Ascending aorta (tissue), 2 donors: Measurements from ENCODE around the gene APOO. TPM values are rescaled to one million over a fixed set of nuclear protein-coding genes. Genes with fewer than 3 reads are reported as not detected.
A peak's percentile ranks its signal among the peaks of the same experiment; 100 is the strongest.
"Not testable (repeated sequence)": the region's sequence is repeated elsewhere in the genome, so short reads cannot be mapped to it uniquely, and the experiment has no call there.

Experiments used
- DNase-seq, 2 donors: peaks; one replicate each; pipeline ENCODE4 v3.0.0-alpha.2; 2019; ENCODE audit warnings: low spot score in 2 of 2
- H3K27ac ChIP-seq, 2 donors: fragments of 200-600 bp; sonication (generic); one replicate each; pipeline ENCODE4 v1.5.1; 2016 to 2017; ENCODE audit warnings: mild to moderate bottlenecking in 1 of 2
- H3K27me3 ChIP-seq: fragments of 200-600 bp; sonication (generic); one replicate; pipeline ENCODE4 v1.5.1; 2017
- H3K36me3 ChIP-seq, 2 donors: fragments of 200-600 bp; sonication (generic); one replicate each; pipeline ENCODE4 v1.5.1; 2016
- H3K4me1 ChIP-seq, 2 donors: fragments of 200-600 bp; sonication (generic); one replicate each; pipeline ENCODE4 v1.5.1; 2016 to 2017; ENCODE audit warnings: mild to moderate bottlenecking in 1 of 2
- H3K4me3 ChIP-seq, 2 donors: fragments of 200-600 bp; sonication (generic); one replicate each; pipeline ENCODE4 v1.5.1; 2016 to 2017; ENCODE audit warnings: mild to moderate bottlenecking in 1 of 2
- H3K9me3 ChIP-seq, 2 donors: fragments of 200-600 bp; sonication (generic); one replicate each; pipeline ENCODE4 v1.5.1; 2016
- CTCF ChIP-seq, 3 experiments: fragments of 200-600 bp in 2 of 3; fragments of 450-650 bp in 1 of 3; sonication (generic) in 2 of 3; IDR thresholded peaks; one replicate each; pipeline ENCODE4 v1.5.1; 2016 to 2019; ENCODE audit warnings: antibody characterized with exemption in 3 of 3, mild to moderate bottlenecking in 1 of 3, moderate library complexity in 1 of 3
- intact Hi-C: fragments of 100-400 bp; cut with DNase I; formaldehyde crosslinking; loops from one replicate; pipeline ENCODE4 v1.15.1; 2023
- total RNA-seq: library from RNA; depleted of rRNA; stranded (reverse); fragments of >200 nt; gene quantifications from one replicate; pipeline ENCODE4 v1.1.0, GENCODE V29; 2016

Gene APOO
- total RNA-seq, 1 donor from 2014 or later = not detected

GRCh38 chrX:23870041-23870440 lies 37.7 kb downstream of the APOO start:
- no peak for TF ChIP-seq CTCF (IDR thresholded peaks at IDR 0.05)
- DNase-seq = no peak
- intact Hi-C loops = no loop called here
- no peaks in the 10 kb centered on the region for H3K9me3 ChIP-seq
- no peaks in the 10 kb centered on the region for H3K36me3 ChIP-seq
- H3K27ac ChIP-seq = no peak overlapping the region
- no peak overlapping the region for H3K4me3 ChIP-seq
- no peaks in the 10 kb centered on the region for H3K4me1 ChIP-seq
- no peaks in the 10 kb centered on the region for H3K27me3 ChIP-seq

- intact Hi-C loops = no loop called here
- Histone ChIP-seq H3K4me3 (no peak overlapping the region), H3K27ac (no peak overlapping the region), H3K27me3 (no peaks in the 10 kb centered on the region), H3K9me3 (no peaks in the 10 kb centered on the region), H3K4me1 (no peaks in the 10 kb centered on the region), H3K36me3 (no peaks in the 10 kb centered on the region)
- DNase-seq = peak in 1 of 2 donors; percentile 56
- no peak for TF ChIP-seq CTCF (IDR thresholded peaks at IDR 0.05)
Observed at GRCh38 chrX:23864742-23865326, 42.9 kb downstream of the APOO start.

GRCh38 chrX:23861952-23862351 lies 45.8 kb downstream of the APOO start:
- H3K27ac ChIP-seq, H3K36me3 ChIP-seq, H3K4me3 ChIP-seq, H3K4me1 ChIP-seq, intact Hi-C loops, H3K9me3 ChIP-seq, H3K27me3 ChIP-seq: not testable (repeated sequence)
- peak in 1 of 2 donors; percentile 12 for DNase-seq

GRCh38 chrX:23861215-23861896 lies 46.4 kb downstream of the APOO start:
- no peak for TF ChIP-seq CTCF (IDR thresholded peaks at IDR 0.05)
- H3K36me3 ChIP-seq = no peaks in the 10 kb centered on the region
- H3K9me3 ChIP-seq = no peaks in the 10 kb centered on the region
- no peaks in the 10 kb centered on the region for H3K4me1 ChIP-seq
- no peak for DNase-seq
- H3K4me3 ChIP-seq = no peak overlapping the region
- H3K27ac ChIP-seq = no peak overlapping the region
- intact Hi-C loops = no loop called here
- no peaks in the 10 kb centered on the region for H3K27me3 ChIP-seq

GRCh38 chrX:23859238-23859637 lies 48.5 kb downstream of the APOO start:
- H3K27ac ChIP-seq, H3K9me3 ChIP-seq, H3K36me3 ChIP-seq, H3K27me3 ChIP-seq, H3K4me1 ChIP-seq, DNase-seq, H3K4me3 ChIP-seq, intact Hi-C loops: not testable (repeated sequence)

- DNase-seq = no peak
- Histone ChIP-seq H3K27ac (no peak overlapping the region), H3K4me1 (no peaks in the 10 kb centered on the region), H3K4me3 (no peak overlapping the region), H3K9me3 (no peaks in the 10 kb centered on the region), H3K36me3 (no peaks in the 10 kb centered on the region), H3K27me3 (no peaks in the 10 kb centered on the region)
- TF ChIP-seq CTCF (IDR thresholded peaks at IDR 0.05) = no peak
- intact Hi-C loops = no loop called here
Observed at GRCh38 chrX:23857935-23858334, 49.8 kb downstream of the APOO start.
